HepG2 (cell line): ENCODE data around the gene LRRC15. TPM values are rescaled to one million over a fixed set of nuclear protein-coding genes. Genes with fewer than 3 reads are reported as not detected.
A peak's percentile ranks its signal among the peaks of the same experiment; 100 is the strongest.

Experiments
- ATAC-seq: fragments of 200-7000 bp; cut with Tn5 transposase; 3 replicates; pipeline ENCODE4 v1.9.1; 2020; ENCODE audit warnings: mild to moderate bottlenecking, moderate library complexity
- BruUV-seq: library from RNA; stranded (reverse); fragments of 400-500 nt; replicated peaks from 2 replicates; lab custom pipeline; 2021; lab: Mats Ljungman, UMichigan
- CTCF ChIA-PET: fragments of 300-600 bp; formaldehyde crosslinking; extraction: SDS; loops from one replicate; lab custom pipeline; 2021; ENCODE audit warnings: low total read pairs, inconsistent platforms, low intra/inter-chr PET ratio; lab: Yijun Ruan, JAX
- POLR2A ChIA-PET: fragments of 350-600 bp; sonication (Branson Sonifier 250); formaldehyde crosslinking; loops from one replicate; lab custom pipeline; 2020; ENCODE audit warnings: antibody characterized with exemption, inconsistent platforms; lab: Yijun Ruan, JAX
- DNase-seq: peaks from one replicate; pipeline ENCODE4 v3.0.0-alpha.2; 2015; ENCODE audit warnings: low spot score
- FAIRE-seq: peaks from 3 replicates; lab custom pipeline; 2011; peaks lifted over from hg19 to GRCh38; lab: Jason Lieb, UNC
- H2AFZ ChIP-seq: one replicate; pipeline ENCODE4 v1.6.1; 2011; ENCODE audit warnings: low read length, inconsistent platforms
- H3K27ac ChIP-seq: fragments of 300-600 bp; 3 replicates; pipeline ENCODE4 v1.8.0; 2011; ENCODE audit warnings: mixed run types, mild to moderate bottlenecking, mixed read lengths, low read length, inconsistent platforms; ENCODE audit not compliant: insufficient read depth; ENCODE audit errors: extremely low read length
- H3K27me3 ChIP-seq, 2 experiments: fragments of 200-600 bp in 1 of 2; 2 replicates in 1 of 2; 3 replicates in 1 of 2; pipeline versions ENCODE4 v1.6.0 to v1.8.0; 2011; ENCODE audit warnings: low read length in 2 of 2, mild to moderate bottlenecking in 2 of 2, moderate library complexity in 2 of 2, inconsistent platforms in 1 of 2; ENCODE audit not compliant: insufficient read depth in 2 of 2, control insufficient read depth in 1 of 2
- H3K36me3 ChIP-seq, 2 experiments: fragments of 200-600 bp in 1 of 2; replicated peaks in 1 of 2; 2 replicates in 1 of 2; 3 replicates in 1 of 2; pipeline versions ENCODE4 v1.5.1 to v1.8.0; 2011; ENCODE audit warnings: low read length in 2 of 2, inconsistent platforms in 1 of 2; ENCODE audit not compliant: insufficient read depth in 2 of 2, control insufficient read depth in 1 of 2
- H3K4me1 ChIP-seq: 2 replicates; pipeline ENCODE4 v1.5.1; 2012; ENCODE audit warnings: low read length, inconsistent platforms; ENCODE audit not compliant: insufficient read depth
- H3K4me2 ChIP-seq: 2 replicates; pipeline ENCODE4 v1.6.0; 2011; ENCODE audit warnings: low read depth, low read length, inconsistent platforms
- H3K4me3 ChIP-seq, 3 experiments: fragments of 200-600 bp in 1 of 3; sonication (generic), shearing (Covaris generic) in 1 of 3; replicated peaks in 1 of 3; 2 replicates each; pipeline ENCODE4 v1.5.1; 2011 to 2016; ENCODE audit warnings: low read length in 3 of 3, inconsistent platforms in 2 of 3, low read depth in 2 of 3, mild to moderate bottlenecking in 2 of 3, control low read depth in 1 of 3, mixed read lengths in 1 of 3; ENCODE audit not compliant: insufficient read depth in 1 of 3
- H3K79me2 ChIP-seq: one replicate; pipeline ENCODE4 v1.6.1; 2011; ENCODE audit warnings: low read length, inconsistent platforms; ENCODE audit not compliant: insufficient read depth
- H3K9ac ChIP-seq: 2 replicates; pipeline ENCODE4 v1.6.0; 2011; ENCODE audit warnings: mild to moderate bottlenecking, low read depth, low read length, inconsistent platforms; ENCODE audit not compliant: insufficient read depth
- H3K9me3 ChIP-seq: 2 replicates; pipeline ENCODE4 v1.5.1; 2012; ENCODE audit warnings: mild to moderate bottlenecking, low read length
- H4K20me1 ChIP-seq: 2 replicates; pipeline ENCODE4 v1.6.0; 2011; ENCODE audit warnings: inconsistent platforms, mild to moderate bottlenecking, low read length, moderate library complexity; ENCODE audit not compliant: insufficient read depth
- FOSL2 ChIP-seq: sonication (generic); formaldehyde crosslinking; IDR thresholded peaks from 2 replicates; pipeline ENCODE4 v1.4.0; 2020; ENCODE audit warnings: missing genetic modification reagents
- FUBP1 ChIP-seq: sonication (generic); formaldehyde crosslinking; IDR thresholded peaks from 2 replicates; pipeline ENCODE4 v1.5.1; 2020; ENCODE audit warnings: missing genetic modification reagents, mild to moderate bottlenecking, borderline replicate concordance
- HOMEZ ChIP-seq: IDR thresholded peaks from 2 replicates; pipeline ENCODE4 v1.6.1; 2016; ENCODE audit warnings: low read depth
- MNT ChIP-seq: fragments of 450-650 bp; IDR thresholded peaks from 2 replicates; pipeline ENCODE4 v1.6.1; 2016
- POGZ ChIP-seq: sonication (generic); formaldehyde crosslinking; IDR thresholded peaks from 2 replicates; pipeline ENCODE4 v1.4.0; 2020; ENCODE audit warnings: mild to moderate bottlenecking, missing genetic modification reagents
- SMYD3 ChIP-seq: sonication (generic); formaldehyde crosslinking; IDR thresholded peaks from 2 replicates; pipeline ENCODE4 v1.8.1; 2023; ENCODE audit warnings: mild to moderate bottlenecking, missing genetic modification reagents
- ZBTB33 ChIP-seq: sonication (generic); formaldehyde crosslinking; IDR thresholded peaks from 2 replicates; pipeline ENCODE4 v1.4.0; 2020; ENCODE audit warnings: missing genetic modification reagents
- ZBTB38 ChIP-seq: sonication (generic); formaldehyde crosslinking; IDR thresholded peaks from 2 replicates; pipeline ENCODE4 v1.5.1; 2020; ENCODE audit warnings: mild to moderate bottlenecking, missing genetic modification reagents
- ZNF570 ChIP-seq: sonication (generic); formaldehyde crosslinking; IDR thresholded peaks from 2 replicates; pipeline ENCODE4 v1.4.0; 2020; ENCODE audit warnings: mild to moderate bottlenecking, missing genetic modification reagents, borderline replicate concordance
- WGBS: methylation state at CpG from one replicate; pipeline ENCODE4 v1.1.6; 2017; ENCODE audit warnings: low lambda C conversion rate; 5-methylcytosine and 5-hydroxymethylcytosine counted together
- in situ Hi-C: cut with HindIII; loops from 2 replicates; pipeline ENCODE4 v1.10.0; 2017; ENCODE audit warnings: low pct_unique_long_range_greater_than_20kb; ENCODE audit not compliant: extremely low pct_ligation_motif_present
- intact Hi-C: fragments of 100-400 bp; cut with micrococcal nuclease; formaldehyde crosslinking; loops from one replicate; pipeline ENCODE4 v1.10.0; 2022; ENCODE audit not compliant: unreplicated experiment
- polyA plus RNA-seq, 8 experiments: library from polyadenylated mRNA; depleted of rRNA in 3 of 8; stranded (reverse) in 7 of 8; unstranded in 1 of 8; fragments of >200 nt; fragmentation: Illumina TruSeq in 4 of 8; extraction: Trizol in 4 of 8; gene quantifications; 2 replicates each; pipeline versions ENCODE4 v1.2.1 to v1.2.3, GENCODE V29; 2011 to 2016; ENCODE audit warnings: low read depth in 4 of 8, missing spikeins in 1 of 8, mixed read lengths in 1 of 8; ENCODE audit not compliant: insufficient read depth in 1 of 8
- total RNA-seq, 5 experiments: library from RNA; depleted of rRNA; stranded (reverse); fragments of >200 nt; fragmentation: Illumina TruSeq; extraction: Trizol; gene quantifications; 2 replicates each; pipeline ENCODE4 v1.2.3, GENCODE V29; 2016; ENCODE audit warnings: low read depth in 1 of 5

The LRRC15 gene
- total and polyA plus RNA-seq, 2 of the 13 experiments (the other 11 are each of a cell fraction or from before 2014, with no cell fraction given), result not detected

- Histone ChIP-seq H4K20me1 (no peaks in the 10 kb centered on the region), H3K27ac (no peak overlapping the region), H3K27me3 (no peaks in the 10 kb centered on the region), H2AFZ (no peak overlapping the region), H3K9ac (no peak overlapping the region), H3K4me1 (no peaks in the 10 kb centered on the region), H3K79me2 (no peaks in the 10 kb centered on the region), H3K4me3 (no peak overlapping the region), H3K9me3 (no peaks in the 10 kb centered on the region), H3K4me2 (no peak overlapping the region), H3K36me3 (peaks cover 5 to 45% of the 10 kb centered on the region in 2 experiments)
- BruUV-seq, result no TSS peak
- CTCF ChIA-PET, result no interaction called here
- DNase-seq, result no peak
- 100% methylated on average over 2 of the region's 2 CpGs for WGBS
- no peak for TF ChIP-seq FUBP1 (CRISPR knock-in tag)
- TF ChIP-seq MNT, result peak; percentile 95
- intact Hi-C loops (no loop called here), in situ Hi-C loops (no loop called here)
- no peak for FAIRE-seq
- no peak for ATAC-seq
- POLR2A ChIA-PET, result no interaction called here
Observed at GRCh38 chr3:194418671-194419070, 49.1 kb upstream of the LRRC15 start.

- Histone ChIP-seq H3K27me3 (no peaks in the 10 kb centered on the region), H3K9me3 (no peaks in the 10 kb centered on the region), H4K20me1 (no peaks in the 10 kb centered on the region), H2AFZ (no peak overlapping the region), H3K27ac (no peak overlapping the region), H3K4me3 (no peak overlapping the region), H3K79me2 (no peaks in the 10 kb centered on the region), H3K36me3 (peaks cover 6 to 38% of the 10 kb centered on the region in 2 experiments; a peak in 4 of 5 replicates), H3K4me2 (no peak overlapping the region), H3K9ac (no peak overlapping the region), H3K4me1 (peaks cover 10% of the 10 kb centered on the region; the same call in 1 of the 2 replicates)
- BruUV-seq, result no TSS peak
- POLR2A ChIA-PET, result no interaction called here
- CTCF ChIA-PET, result no interaction called here
- WGBS, result 79% methylated on average over 7 of the region's 7 CpGs
- DNase-seq, result peak; percentile 7
- intact Hi-C loops, result no loop called here
- no peak for FAIRE-seq
- in situ Hi-C loops, result no loop called here
- ATAC-seq, result peak; percentile 50; the same call in 1 of the 3 replicates
- TF ChIP-seq ZBTB38 (CRISPR knock-in tag) (0 out of 2 replicates have a peak, but pooled peaks have one; percentile 27), HOMEZ (CRISPR knock-in tag) (peak; percentile 94; the same call in 1 of the 2 replicates), ZNF570 (CRISPR knock-in tag) (no peak), POGZ (CRISPR knock-in tag) (0 out of 2 replicates have a peak, but pooled peaks have one; percentile 22), SMYD3 (CRISPR knock-in tag) (no peak), FOSL2 (peak; percentile 53), ZBTB33 (CRISPR knock-in tag) (peak; percentile 57)
Observed at GRCh38 chr3:194407423-194407822, 37.9 kb upstream of the LRRC15 start.
